ENCODE results near the gene RIT1.
A peak's percentile ranks its signal among the peaks of the same experiment; 100 is the strongest.

The RIT1 gene

GRCh38 chr1:155940993-155941844, 30.1 kb upstream of the RIT1 start, which contains the start of gene RXFP4:
TSS of gene RXFP4 (plus strand) at chr1:155941638. CDS start at chr1:155941710, 72 bp downstream.
- Histone ChIP-seq H3K27me3 (ENCODE audit: control insufficient read depth, insufficient read depth, low read length) (no peaks in the 10 kb centered on the region), H3K9ac (no peak within 1 kb of the TSS), H2AFZ (peak within 1 kb of the TSS; percentile 68), H3K27ac (peak within 1 kb of the TSS; percentile 60), H3K4me3 (ENCODE audit: low read depth, low read length) (peak within 1 kb of the TSS; percentile 6), H3K9me3 (ENCODE audit: control insufficient read depth, low read length) (no peaks in the 10 kb centered on the region), H3K4me2 (ENCODE audit: low read length) (peak within 1 kb of the TSS; percentile 51), H3K36me3 (ENCODE audit: control insufficient read depth, insufficient read depth, low read length) (no peaks in the 10 kb centered on the region), H3K4me1 (peaks cover 3% of the 10 kb centered on the region), H3K79me2 (no peaks in the 10 kb centered on the region)
- no peak for TF ChIP-seq CTCF (IDR thresholded peaks at IDR 0.05)

DNA sequence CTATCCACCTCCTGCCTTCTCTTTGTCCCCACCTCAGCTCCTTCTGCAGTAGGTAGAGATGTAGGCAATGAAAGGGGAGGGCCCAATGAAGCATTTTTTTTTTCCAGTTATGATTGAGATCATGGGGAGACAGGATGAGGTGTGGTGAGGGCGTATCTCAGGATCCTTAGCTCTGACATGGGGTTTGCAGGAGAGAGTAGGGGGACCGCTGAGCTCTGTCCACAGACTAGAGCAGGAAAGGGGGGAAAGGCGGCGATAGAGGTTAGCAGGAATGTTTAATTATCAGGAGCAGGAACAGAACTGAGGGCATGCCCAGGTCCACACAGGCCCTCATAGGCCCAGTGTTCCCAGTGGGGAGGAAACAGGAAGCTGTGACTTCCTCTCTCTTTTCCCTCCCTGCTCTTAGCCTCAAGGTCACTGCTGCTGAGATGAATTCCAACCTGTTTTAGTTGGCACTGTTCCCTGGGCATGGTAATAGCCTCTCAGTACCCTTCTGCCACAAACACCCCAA, 29.4 kb upstream of the RIT1 start:
- peak overlapping the region; percentile 68 for H2AFZ ChIP-seq
- peaks cover 3% of the 10 kb centered on the region for H3K4me1 ChIP-seq
- H3K4me2 ChIP-seq (ENCODE audit: low read length), result peak overlapping the region; percentile 51
- H3K79me2 ChIP-seq, result no peaks in the 10 kb centered on the region
- no peak overlapping the region for H3K9ac ChIP-seq
- H3K9me3 ChIP-seq (ENCODE audit: control insufficient read depth, low read length), result no peaks in the 10 kb centered on the region
- H3K4me3 ChIP-seq (ENCODE audit: low read depth, low read length), result peak overlapping the region; percentile 27
- H3K27ac ChIP-seq, result peak overlapping the region; percentile 60
- no peaks in the 10 kb centered on the region for H3K27me3 ChIP-seq (ENCODE audit: control insufficient read depth, insufficient read depth, low read length)
- no peak for TF ChIP-seq CTCF (IDR thresholded peaks at IDR 0.05)
- H3K36me3 ChIP-seq (ENCODE audit: control insufficient read depth, insufficient read depth, low read length), result no peaks in the 10 kb centered on the region

DNA sequence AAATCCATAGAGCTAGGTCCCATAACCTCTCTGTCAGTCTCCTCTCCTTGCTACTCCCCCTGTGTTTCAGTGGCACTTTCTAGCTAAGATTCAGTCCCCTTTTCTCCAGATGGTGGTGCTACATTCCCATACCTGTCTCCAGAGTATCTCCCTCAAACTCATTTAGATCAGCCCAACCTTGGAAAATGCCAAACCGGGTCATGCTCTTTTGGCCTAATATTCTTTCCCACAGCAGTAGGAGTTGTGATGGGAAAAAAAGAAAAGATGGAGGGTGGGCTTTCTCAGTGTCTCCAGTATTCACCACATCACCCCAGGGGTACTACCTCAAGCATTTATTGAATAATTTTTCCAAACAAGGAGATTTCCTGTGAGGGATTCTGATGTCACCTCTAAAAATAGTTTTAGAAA, 27.1 kb upstream of the RIT1 start:
- peaks cover 3% of the 10 kb centered on the region for H3K4me1 ChIP-seq
- H3K4me3 ChIP-seq (ENCODE audit: low read depth, low read length), result no peak overlapping the region
- H3K79me2 ChIP-seq, result peaks cover 7% of the 10 kb centered on the region
- H2AFZ ChIP-seq, result peak overlapping the region; percentile 22
- H3K9me3 ChIP-seq (ENCODE audit: control insufficient read depth, low read length), result no peaks in the 10 kb centered on the region
- H3K27ac ChIP-seq, result no peak overlapping the region
- H3K36me3 ChIP-seq (ENCODE audit: control insufficient read depth, insufficient read depth, low read length), result no peaks in the 10 kb centered on the region
- H3K9ac ChIP-seq, result no peak overlapping the region
- peak; percentile 48 for TF ChIP-seq CTCF (IDR thresholded peaks at IDR 0.05)
- no peak overlapping the region for H3K4me2 ChIP-seq (ENCODE audit: low read length)
- H3K27me3 ChIP-seq (ENCODE audit: control insufficient read depth, insufficient read depth, low read length), result no peaks in the 10 kb centered on the region

- peaks cover 2% of the 10 kb centered on the region for H3K4me1 ChIP-seq
- H3K27ac ChIP-seq, result peak overlapping the region; percentile 91
- H2AFZ ChIP-seq, result peak overlapping the region; percentile 95
- peak overlapping the region; percentile 76 for H3K4me2 ChIP-seq (ENCODE audit: low read length)
- peak overlapping the region; percentile 100 for H3K4me3 ChIP-seq (ENCODE audit: low read depth, low read length)
- TF ChIP-seq CTCF (IDR thresholded peaks at IDR 0.05), result no peak
- H3K9ac ChIP-seq, result peak overlapping the region; percentile 28
- H3K9me3 ChIP-seq (ENCODE audit: control insufficient read depth, low read length), result no peaks in the 10 kb centered on the region
- H3K36me3 ChIP-seq (ENCODE audit: control insufficient read depth, insufficient read depth, low read length), result no peaks in the 10 kb centered on the region
- H3K79me2 ChIP-seq, result peaks cover 22% of the 10 kb centered on the region
- no peaks in the 10 kb centered on the region for H3K27me3 ChIP-seq (ENCODE audit: control insufficient read depth, insufficient read depth, low read length)
Measured at GRCh38 chr1:155934936-155935590, 23.9 kb upstream of the RIT1 start.
